ENCODE measurements around the gene TM6SF1.
"Not testable (repeated sequence)": the region's sequence is repeated elsewhere in the genome, so short reads cannot be mapped to it uniquely, and the experiment has no call there.

DNA sequence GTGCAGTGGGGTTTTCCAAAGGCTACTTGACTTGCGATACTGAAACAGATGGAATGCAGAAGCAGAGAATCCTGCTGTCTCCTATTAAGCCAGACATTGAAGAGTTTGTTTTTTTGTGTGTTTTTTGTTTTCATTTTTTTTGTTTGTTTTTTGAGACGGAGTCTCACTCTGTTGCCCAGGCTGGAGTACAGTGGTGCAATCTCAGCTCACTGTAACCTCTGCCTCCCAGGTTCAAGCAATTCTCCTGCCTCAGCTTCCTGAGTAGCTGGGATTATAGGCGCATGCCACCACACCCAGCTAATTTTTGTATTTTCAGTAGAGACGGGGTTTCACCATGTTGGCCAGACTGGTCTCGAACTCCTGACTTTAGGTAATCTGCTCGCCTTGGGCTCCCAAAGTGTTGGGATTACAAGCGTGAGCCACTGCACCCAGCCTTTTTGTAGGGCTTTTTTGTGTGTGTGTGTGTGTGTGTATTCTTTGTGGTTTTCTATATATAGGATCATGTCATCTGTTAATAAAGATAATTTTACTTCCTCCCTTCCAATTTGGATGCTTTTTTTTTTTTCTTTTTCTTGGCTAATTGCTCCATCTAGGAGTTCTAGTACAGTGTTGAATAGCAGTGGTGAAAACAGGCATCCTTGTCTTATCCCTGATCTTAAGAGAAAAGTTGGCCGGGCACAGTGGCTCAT is 21.4 kb upstream of the TM6SF1 start:
- TF ChIP-seq, protein P1, sequence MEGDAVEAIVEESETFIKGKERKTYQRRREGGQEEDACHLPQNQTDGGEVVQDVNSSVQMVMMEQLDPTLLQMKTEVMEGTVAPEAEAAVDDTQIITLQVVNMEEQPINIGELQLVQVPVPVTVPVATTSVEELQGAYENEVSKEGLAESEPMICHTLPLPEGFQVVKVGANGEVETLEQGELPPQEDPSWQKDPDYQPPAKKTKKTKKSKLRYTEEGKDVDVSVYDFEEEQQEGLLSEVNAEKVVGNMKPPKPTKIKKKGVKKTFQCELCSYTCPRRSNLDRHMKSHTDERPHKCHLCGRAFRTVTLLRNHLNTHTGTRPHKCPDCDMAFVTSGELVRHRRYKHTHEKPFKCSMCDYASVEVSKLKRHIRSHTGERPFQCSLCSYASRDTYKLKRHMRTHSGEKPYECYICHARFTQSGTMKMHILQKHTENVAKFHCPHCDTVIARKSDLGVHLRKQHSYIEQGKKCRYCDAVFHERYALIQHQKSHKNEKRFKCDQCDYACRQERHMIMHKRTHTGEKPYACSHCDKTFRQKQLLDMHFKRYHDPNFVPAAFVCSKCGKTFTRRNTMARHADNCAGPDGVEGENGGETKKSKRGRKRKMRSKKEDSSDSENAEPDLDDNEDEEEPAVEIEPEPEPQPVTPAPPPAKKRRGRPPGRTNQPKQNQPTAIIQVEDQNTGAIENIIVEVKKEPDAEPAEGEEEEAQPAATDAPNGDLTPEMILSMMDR (conservative IDR thresholded peaks at IDR 0.05; ENCODE audit: low read depth, low read length): not testable (repeated sequence)
- TF ChIP-seq EZH2 (IDR thresholded peaks at IDR 0.05; ENCODE audit: low read length, unreplicated experiment): not testable (repeated sequence)

All from PC-3 (cell line).